Osteocyte (in vitro differentiated cells): ENCODE data around the gene SMCO3. TPM values are rescaled to one million over a fixed set of nuclear protein-coding genes. Genes with fewer than 3 reads are reported as not detected.

Experiments used
- DNase-seq: peaks from one replicate; pipeline ENCODE4 v3.0.0; 2021; ENCODE audit warnings: mixed read lengths; ENCODE audit not compliant: unreplicated experiment; ENCODE audit errors: extremely low spot score
- H3K27ac Mint-ChIP-seq: one replicate; pipeline ENCODE4 v1.8.0; 2021; ENCODE audit warnings: mild to moderate bottlenecking, mixed read lengths; ENCODE audit not compliant: unreplicated experiment
- H3K27me3 Mint-ChIP-seq: one replicate; pipeline ENCODE4 v1.8.0; 2021; ENCODE audit warnings: mixed read lengths; ENCODE audit not compliant: unreplicated experiment
- H3K36me3 Mint-ChIP-seq: one replicate; pipeline ENCODE4 v1.8.0; 2021; ENCODE audit warnings: mixed read lengths; ENCODE audit not compliant: unreplicated experiment
- H3K4me1 Mint-ChIP-seq: one replicate; pipeline ENCODE4 v1.8.0; 2021; ENCODE audit warnings: mixed read lengths; ENCODE audit not compliant: unreplicated experiment
- H3K4me3 Mint-ChIP-seq: one replicate; pipeline ENCODE4 v1.8.0; 2021; ENCODE audit warnings: mild to moderate bottlenecking, moderate library complexity, mixed read lengths; ENCODE audit not compliant: unreplicated experiment
- H3K9me3 Mint-ChIP-seq: one replicate; pipeline ENCODE4 v1.8.0; 2021; ENCODE audit warnings: mixed read lengths; ENCODE audit not compliant: unreplicated experiment
- CTCF ChIP-seq: fragments of 200-600 bp; sonication (generic); IDR thresholded peaks from 2 replicates; pipeline ENCODE4 v1.5.0; 2021; ENCODE audit warnings: antibody characterized with exemption, mild to moderate bottlenecking, moderate library complexity
- total RNA-seq: library from RNA; stranded (reverse); gene quantifications from 2 replicates; pipeline ENCODE4 v1.2.1, GENCODE V29; 2021

SMCO3 gene
- total RNA-seq, 1 donor from 2014 or later: not detected

DNA sequence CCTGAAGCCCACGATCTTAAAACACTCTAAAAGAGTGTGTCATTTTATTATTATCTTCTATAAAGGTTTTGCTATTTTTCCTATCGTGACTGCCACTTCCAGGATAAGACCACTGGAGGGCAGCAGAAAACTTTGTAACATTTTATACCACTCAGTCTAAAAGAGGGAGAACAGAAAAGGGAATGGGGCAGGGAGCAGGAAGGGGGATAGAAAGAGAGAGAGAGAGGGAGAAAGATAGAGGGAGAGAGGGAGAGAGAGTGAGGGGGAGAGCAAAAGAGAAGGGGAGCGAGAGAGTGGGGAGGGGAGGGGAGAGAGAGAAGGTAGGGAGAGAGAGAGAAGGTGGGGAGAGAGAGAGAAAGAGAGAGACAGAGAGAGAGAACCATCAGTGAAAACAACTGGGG is 31.4 kb upstream of the SMCO3 start:
- H3K27me3 Mint-ChIP-seq: no peaks in the 10 kb centered on the region
- peaks cover 56% of the 10 kb centered on the region for H3K4me1 Mint-ChIP-seq
- peak; percentile 77 for TF ChIP-seq CTCF
- DNase-seq: no peak
- H3K27ac Mint-ChIP-seq: peak overlapping the region; percentile 53
- peaks cover under 1% of the 10 kb centered on the region for H3K9me3 Mint-ChIP-seq
- H3K36me3 Mint-ChIP-seq: no peaks in the 10 kb centered on the region
- no peak overlapping the region for H3K4me3 Mint-ChIP-seq

- peaks cover 1% of the 10 kb centered on the region for H3K36me3 Mint-ChIP-seq
- no peak overlapping the region for H3K4me3 Mint-ChIP-seq
- peaks cover 50% of the 10 kb centered on the region for H3K4me1 Mint-ChIP-seq
- no peak for DNase-seq
- no peak overlapping the region for H3K27ac Mint-ChIP-seq
- TF ChIP-seq CTCF: no peak
- H3K27me3 Mint-ChIP-seq: no peaks in the 10 kb centered on the region
- H3K9me3 Mint-ChIP-seq: peaks cover 8% of the 10 kb centered on the region
These were observed 30.4 kb upstream of the SMCO3 start for GRCh38 chr12:14844401-14844800.

- Mint-ChIP-seq H3K36me3 (peaks cover 1% of the 10 kb centered on the region), H3K4me1 (peaks cover 46% of the 10 kb centered on the region), H3K27me3 (no peaks in the 10 kb centered on the region), H3K9me3 (peaks cover 13% of the 10 kb centered on the region), H3K4me3 (no peak within 1 kb of the TSS), H3K27ac (peak within 1 kb of the TSS; percentile 92)
- no peak for TF ChIP-seq CTCF
- DNase-seq: no peak
These were observed 29.5 kb upstream of the SMCO3 start, which contains the start of gene ART4 for GRCh38 chr12:14843425-14843887. TSS of gene ART4 (minus strand) at chr12:14843526. CDS start at chr12:14843113, 413 bp downstream.

GRCh38 chr12:14842315-14842714 is 28.3 kb upstream of the SMCO3 start:
- H3K27ac Mint-ChIP-seq: peak overlapping the region; percentile 92
- H3K9me3 Mint-ChIP-seq: peaks cover 13% of the 10 kb centered on the region
- H3K4me3 Mint-ChIP-seq: no peak overlapping the region
- H3K36me3 Mint-ChIP-seq: peaks cover 1% of the 10 kb centered on the region
- H3K4me1 Mint-ChIP-seq: peaks cover 47% of the 10 kb centered on the region
- no peaks in the 10 kb centered on the region for H3K27me3 Mint-ChIP-seq
- TF ChIP-seq CTCF: no peak
- DNase-seq: no peak

GRCh38 chr12:14841761-14842160 is 27.8 kb upstream of the SMCO3 start:
- H3K27ac Mint-ChIP-seq: peak overlapping the region; percentile 92
- H3K4me1 Mint-ChIP-seq: peaks cover 46% of the 10 kb centered on the region
- no peak for DNase-seq
- TF ChIP-seq CTCF: no peak
- H3K9me3 Mint-ChIP-seq: peaks cover 13% of the 10 kb centered on the region
- H3K4me3 Mint-ChIP-seq: no peak overlapping the region
- peaks cover 1% of the 10 kb centered on the region for H3K36me3 Mint-ChIP-seq
- no peaks in the 10 kb centered on the region for H3K27me3 Mint-ChIP-seq
